T-helper 2 cell treated with Interferon-gamma antibody and Interleukin-4, amounts not matched to agents 5 μg/mL and 100 μg/mL, for 36 hours (primary cell): ENCODE results near the gene RIMKLA.

ENCODE experiments used
- DNase-seq: peaks from one replicate; pipeline ENCODE4 v3.0.0; 2021; ENCODE audit warnings: low spot score
- H3K27ac Mint-ChIP-seq: one replicate; pipeline ENCODE4 v1.8.0; 2021; ENCODE audit warnings: mild to moderate bottlenecking, mixed read lengths
- H3K27me3 Mint-ChIP-seq: one replicate; pipeline ENCODE4 v1.8.0; 2021; ENCODE audit warnings: low read depth, mixed read lengths
- H3K36me3 Mint-ChIP-seq: one replicate; pipeline ENCODE4 v1.8.0; 2021; ENCODE audit warnings: low read depth, mixed read lengths
- H3K4me1 Mint-ChIP-seq: one replicate; pipeline ENCODE4 v1.8.0; 2021; ENCODE audit warnings: low read depth, mixed read lengths
- H3K4me3 Mint-ChIP-seq: one replicate; pipeline ENCODE4 v1.8.0; 2022; ENCODE audit warnings: mild to moderate bottlenecking, moderate library complexity, mixed read lengths
- H3K9me3 Mint-ChIP-seq: one replicate; pipeline ENCODE4 v1.8.0; 2021; ENCODE audit warnings: mixed read lengths

The RIMKLA gene

GRCh38 chr1:42456754-42457089 is 76.1 kb downstream of the RIMKLA start:
- Mint-ChIP-seq H3K36me3 (peaks cover 35% of the 10 kb centered on the region), H3K4me3 (peak overlapping the region; percentile 98), H3K9me3 (no peaks in the 10 kb centered on the region), H3K27me3 (peaks cover 2% of the 10 kb centered on the region), H3K4me1 (peaks cover 23% of the 10 kb centered on the region), H3K27ac (peak overlapping the region; percentile 98)
- peak; percentile 61 for DNase-seq

GRCh38 chr1:42461196-42461595 is 80.6 kb downstream of the RIMKLA start:
- H3K36me3 Mint-ChIP-seq, result peaks cover 37% of the 10 kb centered on the region
- no peak overlapping the region for H3K4me3 Mint-ChIP-seq
- H3K27ac Mint-ChIP-seq, result no peak overlapping the region
- H3K4me1 Mint-ChIP-seq, result peaks cover 31% of the 10 kb centered on the region
- no peak for DNase-seq
- H3K27me3 Mint-ChIP-seq, result peaks cover 11% of the 10 kb centered on the region
- no peaks in the 10 kb centered on the region for H3K9me3 Mint-ChIP-seq

GRCh38 chr1:42462828-42463763 is 82.5 kb downstream of the RIMKLA start, which contains the start of gene CCDC30:
TSS of gene CCDC30 (plus strand) at chr1:42463286. CDS start at chr1:42480552, 17,266 bp downstream.
- peaks cover 27% of the 10 kb centered on the region for H3K36me3 Mint-ChIP-seq
- peak within 1 kb of the TSS; percentile 79 for H3K4me3 Mint-ChIP-seq
- peaks cover 23% of the 10 kb centered on the region for H3K4me1 Mint-ChIP-seq
- DNase-seq, result peak; percentile 94
- no peaks in the 10 kb centered on the region for H3K9me3 Mint-ChIP-seq
- H3K27me3 Mint-ChIP-seq, result peaks cover 11% of the 10 kb centered on the region
- H3K27ac Mint-ChIP-seq, result peak within 1 kb of the TSS; percentile 72

- Mint-ChIP-seq H3K27ac (no peak overlapping the region), H3K4me1 (peaks cover 20% of the 10 kb centered on the region), H3K4me3 (peak overlapping the region; percentile 79), H3K9me3 (no peaks in the 10 kb centered on the region), H3K27me3 (peaks cover 11% of the 10 kb centered on the region), H3K36me3 (peaks cover 19% of the 10 kb centered on the region)
- no peak for DNase-seq
Observed at GRCh38 chr1:42463921-42464320, 83.3 kb downstream of the RIMKLA start.

- Mint-ChIP-seq H3K9me3 (no peaks in the 10 kb centered on the region), H3K4me1 (peaks cover 16% of the 10 kb centered on the region), H3K4me3 (no peak overlapping the region), H3K27me3 (peaks cover 16% of the 10 kb centered on the region), H3K27ac (no peak overlapping the region), H3K36me3 (peaks cover 2% of the 10 kb centered on the region)
- no peak for DNase-seq
Observed at GRCh38 chr1:42466030-42466429, 85.4 kb downstream of the RIMKLA start.

GRCh38 chr1:42469727-42470126 is 89.1 kb downstream of the RIMKLA start:
- H3K27me3 Mint-ChIP-seq, result peaks cover 5% of the 10 kb centered on the region
- DNase-seq, result no peak
- H3K27ac Mint-ChIP-seq, result no peak overlapping the region
- H3K4me3 Mint-ChIP-seq, result no peak overlapping the region
- H3K9me3 Mint-ChIP-seq, result no peaks in the 10 kb centered on the region
- H3K36me3 Mint-ChIP-seq, result no peaks in the 10 kb centered on the region
- H3K4me1 Mint-ChIP-seq, result no peaks in the 10 kb centered on the region
